ENCODE measurements around the gene FNDC5. TPM values are rescaled to one million over a fixed set of nuclear protein-coding genes. Genes with fewer than 3 reads are reported as not detected.
A peak's percentile ranks its signal among the peaks of the same experiment; 100 is the strongest.

Gene FNDC5
- total and polyA plus RNA-seq, 12 donors = 12.4 to 130 (median 73.5) TPM

GRCh38 chr1:32902535-32902920, 31.8 kb upstream of the FNDC5 start:
- ATAC-seq = no peak
- H3K27ac ChIP-seq = no peak overlapping the region
- no peaks in the 10 kb centered on the region for H3K36me3 ChIP-seq
- no peak overlapping the region for H3K4me3 ChIP-seq
- DNase-seq = no peak
- no peaks in the 10 kb centered on the region for H3K9me3 ChIP-seq
- TF ChIP-seq, protein P1, sequence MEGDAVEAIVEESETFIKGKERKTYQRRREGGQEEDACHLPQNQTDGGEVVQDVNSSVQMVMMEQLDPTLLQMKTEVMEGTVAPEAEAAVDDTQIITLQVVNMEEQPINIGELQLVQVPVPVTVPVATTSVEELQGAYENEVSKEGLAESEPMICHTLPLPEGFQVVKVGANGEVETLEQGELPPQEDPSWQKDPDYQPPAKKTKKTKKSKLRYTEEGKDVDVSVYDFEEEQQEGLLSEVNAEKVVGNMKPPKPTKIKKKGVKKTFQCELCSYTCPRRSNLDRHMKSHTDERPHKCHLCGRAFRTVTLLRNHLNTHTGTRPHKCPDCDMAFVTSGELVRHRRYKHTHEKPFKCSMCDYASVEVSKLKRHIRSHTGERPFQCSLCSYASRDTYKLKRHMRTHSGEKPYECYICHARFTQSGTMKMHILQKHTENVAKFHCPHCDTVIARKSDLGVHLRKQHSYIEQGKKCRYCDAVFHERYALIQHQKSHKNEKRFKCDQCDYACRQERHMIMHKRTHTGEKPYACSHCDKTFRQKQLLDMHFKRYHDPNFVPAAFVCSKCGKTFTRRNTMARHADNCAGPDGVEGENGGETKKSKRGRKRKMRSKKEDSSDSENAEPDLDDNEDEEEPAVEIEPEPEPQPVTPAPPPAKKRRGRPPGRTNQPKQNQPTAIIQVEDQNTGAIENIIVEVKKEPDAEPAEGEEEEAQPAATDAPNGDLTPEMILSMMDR (IDR thresholded peaks at IDR 0.05) = no peak
- WGBS, 2 donors = 66 to 71% methylated on average over 6 of the region's 6 CpGs
- intact Hi-C loops (cut with DNase I) = no loop called here
- H3K4me1 ChIP-seq = peaks cover 0 to 16% (median 8%) of the 10 kb centered on the region in 9 donors
- peaks cover 0 to 43% (median 3%) of the 10 kb centered on the region in 7 donors for H3K27me3 ChIP-seq

DNA sequence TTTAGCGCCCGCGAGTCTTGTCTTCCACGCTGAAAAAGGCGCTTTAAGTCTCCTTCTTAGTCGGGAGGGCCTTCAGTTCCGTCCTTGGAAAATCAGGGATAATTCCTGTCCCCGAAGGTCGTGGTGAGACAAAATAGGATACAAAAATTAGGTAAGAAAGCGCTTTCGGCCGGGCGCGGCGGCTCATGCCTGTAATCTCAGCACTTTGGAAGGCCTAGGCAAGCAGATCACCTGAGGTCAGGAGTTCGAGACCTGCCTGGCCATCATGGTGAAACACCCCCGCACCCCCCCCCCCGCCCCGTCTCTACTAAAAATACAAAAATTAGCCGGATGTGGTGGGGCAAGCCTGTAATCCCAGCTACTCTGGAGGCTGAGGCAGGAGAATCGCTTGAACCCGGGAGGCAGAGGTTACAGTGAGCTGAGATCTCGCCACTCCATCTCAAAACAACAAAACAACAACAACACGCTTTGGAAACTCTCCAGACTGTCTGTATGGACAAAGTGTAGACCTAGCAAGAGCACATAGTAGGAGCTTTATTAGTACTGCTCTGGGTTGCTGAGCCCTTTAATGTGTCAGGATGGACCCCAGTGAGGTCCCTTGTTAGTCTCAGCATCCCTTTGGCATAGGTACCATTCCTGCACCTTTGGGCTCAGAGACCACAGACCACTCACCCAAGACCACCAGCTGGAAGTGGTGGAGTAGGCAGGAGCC, 31.3 kb upstream of the FNDC5 start:
- Histone ChIP-seq H3K4me1 (peaks cover 0 to 16% (median 8%) of the 10 kb centered on the region in 9 donors), H3K27me3 (peaks cover 0 to 38% (median 3%) of the 10 kb centered on the region in 7 donors), H3K36me3 (no peaks in the 10 kb centered on the region), H3K9me3 (no peaks in the 10 kb centered on the region), H3K4me3 (peak overlapping the region; percentile 32 to 65 (median 58)), H3K27ac (peak overlapping the region in 2 of 10 donors; percentile 46 to 50)
- 44 to 50% methylated on average over 23 to 24 of the region's 24 CpGs for WGBS, 2 donors
- intact Hi-C loops (cut with DNase I) = no loop called here
- ATAC-seq (no peak), DNase-seq (no peak)
- TF ChIP-seq, protein P1 (IDR thresholded peaks at IDR 0.05) = no peak

- H3K27ac ChIP-seq = peak within 1 kb of the TSS in 4 of 10 donors; percentile 26 to 50 (median 42)
- WGBS, 2 donors = 1 to 2% methylated on average over 71 to 91 of the region's 92 CpGs
- H3K4me1 ChIP-seq = peaks cover 0 to 16% (median 8%) of the 10 kb centered on the region in 9 donors
- H3K9me3 ChIP-seq = no peaks in the 10 kb centered on the region
- DNase-seq = peak; percentile 38 to 62
- TF ChIP-seq, protein P1 (IDR thresholded peaks at IDR 0.05) = no peak
- peaks cover 0 to 38% (median 3%) of the 10 kb centered on the region in 7 donors for H3K27me3 ChIP-seq
- intact Hi-C loops (cut with DNase I) = no loop called here
- peak within 1 kb of the TSS; percentile 39 to 65 (median 58) for H3K4me3 ChIP-seq
- no peaks in the 10 kb centered on the region for H3K36me3 ChIP-seq
- ATAC-seq = peak; percentile 48 to 94 (median 80)
Observed at GRCh38 chr1:32900956-32901822, 30.5 kb upstream of the FNDC5 start, which contains the start of gene TMEM54. Gene TMEM54, minus strand, starts transcription at chr1:32901389. Its CDS starts 151 bp downstream, at chr1:32901238.

GRCh38 chr1:32900371-32900955, 29.8 kb upstream of the FNDC5 start:
- Histone ChIP-seq H3K9me3 (no peaks in the 10 kb centered on the region), H3K4me3 (peak overlapping the region; percentile 39 to 65 (median 58)), H3K36me3 (no peaks in the 10 kb centered on the region), H3K27ac (peak overlapping the region in 2 of 10 donors; percentile 26 to 39), H3K4me1 (peaks cover 0 to 16% (median 8%) of the 10 kb centered on the region in 9 donors), H3K27me3 (peaks cover 0 to 38% (median 3%) of the 10 kb centered on the region in 7 donors)
- ATAC-seq (peak in 2 of 8 donors; percentile 19 to 20), DNase-seq (no peak)
- TF ChIP-seq, protein P1 (IDR thresholded peaks at IDR 0.05) = no peak
- WGBS, 2 donors = 20 to 23% methylated on average over 22 of the region's 22 CpGs
- intact Hi-C loops (cut with DNase I) = no loop called here

Measured in heart right ventricle (tissue), 16 donors.